Astrocyte of the spinal cord (primary cell): ENCODE data around the gene XXYLT1.
A peak's percentile ranks its signal among the peaks of the same experiment; 100 is the strongest.

Experiments used
- DNase-seq: peaks from one replicate; pipeline ENCODE4 v3.0.0; 2011; ENCODE audit warnings: low read depth, low spot score
- H3K4me3 ChIP-seq: 2 replicates; pipeline ENCODE4 v1.5.1; 2011; ENCODE audit warnings: low read depth, mild to moderate bottlenecking, low read length, moderate library complexity
- in situ Hi-C: cut with HindIII; loops from 2 replicates; pipeline ENCODE4 v1.10.0; 2017; ENCODE audit warnings: low sequenced_read_pairs
- TF ChIP-seq, protein P1 (sequence below): IDR thresholded peaks from 2 replicates; pipeline ENCODE4 v1.5.1; 2012; ENCODE audit warnings: low read depth, mild to moderate bottlenecking, low read length, inconsistent platforms

Gene XXYLT1

DNA sequence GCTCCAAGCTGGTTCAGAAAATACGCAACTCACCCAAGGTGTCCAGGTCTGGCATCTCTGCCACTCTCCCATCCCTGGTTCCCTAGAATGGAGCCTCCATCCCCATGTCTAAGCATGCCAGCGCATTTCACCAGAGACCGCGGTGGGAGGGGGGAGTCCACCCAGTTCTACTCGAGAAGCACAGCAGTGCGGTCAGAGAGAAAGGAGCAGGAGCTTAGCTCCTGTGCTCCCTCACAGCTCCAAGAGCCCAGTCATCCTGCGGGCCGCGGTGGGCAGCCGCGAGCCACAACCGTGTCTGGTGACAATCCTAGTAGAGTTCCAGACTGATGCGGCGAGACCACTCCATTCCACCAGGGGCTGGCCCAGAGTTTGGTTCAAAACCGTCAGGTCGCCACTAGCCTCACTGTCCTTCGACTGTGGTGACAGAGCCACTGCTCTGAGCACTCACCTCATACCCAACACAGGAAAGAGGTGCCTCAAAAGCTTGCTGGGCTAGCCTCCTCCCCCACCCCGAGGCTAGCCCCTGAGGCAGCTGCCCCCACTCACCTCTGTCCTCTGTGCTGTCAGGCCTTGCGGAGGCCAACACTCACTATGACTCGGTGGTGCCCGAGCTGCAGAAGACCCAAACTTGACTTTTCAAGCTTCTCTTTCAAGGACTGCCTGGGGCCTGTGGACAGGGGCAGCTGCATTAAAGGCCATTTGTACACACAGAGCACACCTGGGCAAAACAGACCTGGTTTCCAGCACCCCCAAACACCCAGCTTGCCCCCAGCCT is 185.4 kb downstream of the XXYLT1 start:
- no peak for DNase-seq
- no peak overlapping the region for H3K4me3 ChIP-seq
- in situ Hi-C loops = no loop called here
- TF ChIP-seq, protein P1, sequence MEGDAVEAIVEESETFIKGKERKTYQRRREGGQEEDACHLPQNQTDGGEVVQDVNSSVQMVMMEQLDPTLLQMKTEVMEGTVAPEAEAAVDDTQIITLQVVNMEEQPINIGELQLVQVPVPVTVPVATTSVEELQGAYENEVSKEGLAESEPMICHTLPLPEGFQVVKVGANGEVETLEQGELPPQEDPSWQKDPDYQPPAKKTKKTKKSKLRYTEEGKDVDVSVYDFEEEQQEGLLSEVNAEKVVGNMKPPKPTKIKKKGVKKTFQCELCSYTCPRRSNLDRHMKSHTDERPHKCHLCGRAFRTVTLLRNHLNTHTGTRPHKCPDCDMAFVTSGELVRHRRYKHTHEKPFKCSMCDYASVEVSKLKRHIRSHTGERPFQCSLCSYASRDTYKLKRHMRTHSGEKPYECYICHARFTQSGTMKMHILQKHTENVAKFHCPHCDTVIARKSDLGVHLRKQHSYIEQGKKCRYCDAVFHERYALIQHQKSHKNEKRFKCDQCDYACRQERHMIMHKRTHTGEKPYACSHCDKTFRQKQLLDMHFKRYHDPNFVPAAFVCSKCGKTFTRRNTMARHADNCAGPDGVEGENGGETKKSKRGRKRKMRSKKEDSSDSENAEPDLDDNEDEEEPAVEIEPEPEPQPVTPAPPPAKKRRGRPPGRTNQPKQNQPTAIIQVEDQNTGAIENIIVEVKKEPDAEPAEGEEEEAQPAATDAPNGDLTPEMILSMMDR = no peak

DNA sequence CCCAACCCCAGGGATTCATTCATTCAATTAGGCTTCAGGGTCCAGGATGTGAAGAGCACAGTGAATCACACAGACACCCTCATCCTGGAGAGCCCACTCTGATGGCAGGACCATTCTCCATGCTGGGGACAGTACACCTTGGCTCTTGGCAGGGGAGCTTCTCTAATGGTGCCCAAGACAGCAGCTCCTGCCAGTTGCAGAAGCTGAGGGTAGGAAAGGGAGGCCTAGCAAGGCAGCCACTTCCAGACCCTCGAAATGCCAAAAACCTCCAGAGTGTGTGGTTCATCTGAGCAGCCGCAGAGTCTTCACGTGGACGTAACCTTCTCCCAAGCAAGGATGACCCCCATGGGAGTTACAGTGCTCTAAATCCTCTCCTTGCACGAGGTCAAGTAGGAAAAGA is 186.2 kb downstream of the XXYLT1 start:
- in situ Hi-C loops = no loop called here
- no peak for DNase-seq
- TF ChIP-seq, protein P1 = no peak
- no peak overlapping the region for H3K4me3 ChIP-seq

DNA sequence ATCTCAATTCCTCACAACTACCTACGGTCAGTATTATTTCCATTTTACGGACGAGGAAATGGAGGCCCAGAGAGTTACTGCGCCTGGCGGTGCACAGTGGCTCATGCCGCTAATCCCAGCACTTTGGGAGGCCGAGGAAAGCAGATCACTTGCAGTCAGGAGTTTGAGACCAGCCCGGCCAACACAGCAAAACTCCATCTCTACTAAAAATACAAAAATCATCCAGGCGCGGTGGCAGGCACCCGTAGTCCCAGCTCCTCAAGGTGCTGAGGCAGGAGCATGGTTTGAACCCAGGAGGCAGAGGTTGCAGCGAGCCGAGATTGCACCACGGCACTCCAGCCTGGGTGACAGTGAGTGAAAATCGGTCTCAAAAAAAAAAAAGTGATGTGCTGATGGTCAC is 187.3 kb downstream of the XXYLT1 start:
- H3K4me3 ChIP-seq = no peak overlapping the region
- in situ Hi-C loops = no loop called here
- TF ChIP-seq, protein P1 = no peak
- no peak for DNase-seq

DNA sequence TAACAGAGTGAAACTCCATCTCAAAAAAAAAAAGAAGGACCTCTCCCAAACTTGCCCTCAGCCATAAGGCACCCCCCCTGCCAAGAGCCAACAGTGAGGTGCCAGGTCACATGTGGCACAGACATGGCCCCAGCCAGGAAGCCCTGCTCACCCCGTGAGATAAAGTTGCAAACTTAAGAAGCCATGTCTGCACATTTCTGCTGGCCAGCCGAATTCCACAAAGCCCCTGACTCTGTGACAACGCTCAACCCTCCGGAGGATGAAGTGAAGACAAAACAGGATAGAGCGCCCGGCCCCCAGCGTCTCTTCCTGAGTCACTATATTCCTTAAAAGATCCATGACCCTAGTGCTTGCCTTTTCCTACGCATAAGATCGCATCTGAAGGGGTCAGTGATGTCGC is 188.1 kb downstream of the XXYLT1 start:
- in situ Hi-C loops = no loop called here

DNA sequence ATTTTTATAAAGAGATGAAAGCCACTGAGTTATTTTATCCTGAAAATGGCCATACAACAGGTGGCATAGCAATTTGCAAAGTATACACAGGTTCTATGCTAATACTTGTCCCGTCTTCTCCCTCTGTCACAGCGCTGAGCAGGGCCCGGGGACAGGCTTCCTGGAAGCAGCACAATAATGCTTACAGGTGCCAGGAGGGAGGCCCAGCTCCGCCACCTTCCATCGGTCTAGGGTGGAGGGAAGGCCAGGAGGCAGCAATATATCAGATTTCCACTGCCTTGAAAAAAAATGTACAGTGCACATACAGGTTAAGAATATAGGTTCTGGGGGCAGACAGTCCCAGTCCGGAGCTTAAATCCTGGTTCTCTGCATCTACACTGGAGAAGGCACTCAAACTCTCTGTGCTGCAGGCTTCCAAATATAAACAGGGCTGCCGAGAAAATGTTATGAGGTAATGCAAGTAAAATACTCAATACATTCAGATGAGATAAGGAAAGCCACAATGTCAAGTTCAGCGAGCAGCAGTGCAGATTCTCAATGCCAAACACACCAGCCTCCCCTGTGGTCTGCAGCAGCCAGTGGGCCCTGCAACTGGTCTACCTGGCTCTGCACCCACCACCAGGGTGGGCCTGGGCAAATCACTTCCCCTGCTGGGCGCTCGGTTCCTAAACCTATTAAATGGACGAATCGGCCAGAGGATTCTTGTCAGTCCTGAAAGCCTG is 189.6 kb downstream of the XXYLT1 start:
- H3K4me3 ChIP-seq = no peak overlapping the region
- in situ Hi-C loops = no loop called here
- peak; percentile 39 for DNase-seq
- TF ChIP-seq, protein P1 = no peak

More for the DNA sequence above, 188.1 kb downstream of the XXYLT1 start:
- no peak overlapping the region for H3K4me3 ChIP-seq
- TF ChIP-seq, protein P1 = no peak
- DNase-seq = no peak

DNA sequence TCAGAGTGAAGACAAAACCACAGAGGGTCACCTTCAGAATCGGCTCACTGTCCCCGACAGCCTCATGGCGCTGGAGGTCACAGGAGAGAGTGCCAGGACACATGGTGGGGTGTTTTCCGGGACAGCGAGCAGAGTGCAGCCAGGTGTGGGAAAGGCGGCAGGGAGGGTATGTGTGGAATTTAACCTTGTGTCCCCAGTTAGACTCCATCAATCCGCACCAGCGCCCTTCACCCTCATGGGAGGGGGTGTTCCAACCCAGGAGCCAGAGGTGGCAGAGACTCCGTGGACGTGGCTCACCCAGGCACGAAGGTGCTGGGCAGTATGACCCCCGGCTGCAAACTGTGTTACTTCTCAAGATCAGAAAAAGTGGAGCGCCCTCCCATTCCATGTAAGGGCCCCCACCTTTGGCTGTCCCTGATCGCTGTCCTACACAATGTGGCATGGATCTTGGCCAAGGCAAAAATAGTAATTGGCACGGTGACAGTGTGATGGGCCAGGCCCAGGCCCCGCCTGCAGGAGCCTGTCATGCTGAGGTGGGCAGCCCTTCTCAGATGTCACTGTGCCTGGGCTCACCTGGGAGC is 190.3 kb downstream of the XXYLT1 start:
- in situ Hi-C loops = no loop called here
- TF ChIP-seq, protein P1 = no peak
- H3K4me3 ChIP-seq = no peak overlapping the region
- no peak for DNase-seq
